CD4-positive, alpha-beta memory T cell (primary cell): Measurements from ENCODE around the gene CAVIN1. TPM values are rescaled to one million over a fixed set of nuclear protein-coding genes. Genes with fewer than 3 reads are reported as not detected.
"Not testable (repeated sequence)": the region's sequence is repeated elsewhere in the genome, so short reads cannot be mapped to it uniquely, and the experiment has no call there.

Experiments used
- CTCF ChIA-PET: fragments of 350-600 bp; sonication (Branson Sonifier 250); formaldehyde crosslinking; loops from one replicate; lab custom pipeline; 2021; ENCODE audit warnings: inconsistent platforms; ENCODE audit not compliant: partially characterized antibody; lab: Charles Lee
- POLR2A ChIA-PET: fragments of 350-600 bp; sonication (Branson Sonifier 250); formaldehyde crosslinking; loops from one replicate; lab custom pipeline; 2021; ENCODE audit not compliant: partially characterized antibody; lab: Charles Lee
- DNase-seq, 5 donors: peaks; one replicate each; pipeline versions ENCODE4 v3.0.0 to v3.0.0-alpha.2; 2020 to 2022; ENCODE audit warnings: mixed read lengths in 1 of 5
- H3K27ac ChIP-seq: one replicate; pipeline ENCODE4 v1.7.0; 2013; ENCODE audit warnings: low read depth, low read length
- H3K27me3 ChIP-seq: 2 replicates; pipeline ENCODE4 v1.7.0; 2013; ENCODE audit warnings: mild to moderate bottlenecking, low read length, moderate library complexity; ENCODE audit not compliant: insufficient read depth
- H3K36me3 ChIP-seq: 2 replicates; pipeline ENCODE4 v1.7.0; 2013; ENCODE audit warnings: mild to moderate bottlenecking, low read length, moderate library complexity; ENCODE audit not compliant: insufficient read depth
- H3K4me1 ChIP-seq: 2 replicates; pipeline ENCODE4 v1.7.0; 2013; ENCODE audit warnings: mild to moderate bottlenecking, low read length, moderate library complexity; ENCODE audit not compliant: insufficient read depth
- H3K4me3 ChIP-seq, 2 donors: one replicate each; pipeline ENCODE4 v1.7.0; 2013; ENCODE audit warnings: low read length in 2 of 2, mild to moderate bottlenecking in 1 of 2
- H3K9me3 ChIP-seq, 2 donors: one replicate each; pipeline ENCODE4 v1.7.0; 2013; ENCODE audit warnings: low read length in 2 of 2, control low read depth in 1 of 2; ENCODE audit not compliant: control insufficient read depth in 1 of 2
- H3K27ac Mint-ChIP-seq, 7 donors: one replicate each; pipeline ENCODE4 v1.8.0; 2020 to 2021; ENCODE audit warnings: mixed read lengths in 7 of 7, mild to moderate bottlenecking in 6 of 7, inconsistent platforms in 3 of 7, moderate library complexity in 3 of 7
- H3K27me3 Mint-ChIP-seq, 2 donors: one replicate each; pipeline ENCODE4 v1.8.0; 2020 to 2021; ENCODE audit warnings: mixed read lengths in 2 of 2
- H3K36me3 Mint-ChIP-seq, 2 donors: one replicate each; pipeline ENCODE4 v1.8.0; 2020 to 2021; ENCODE audit warnings: mixed read lengths in 2 of 2, inconsistent platforms in 1 of 2, mild to moderate bottlenecking in 1 of 2
- H3K4me1 Mint-ChIP-seq, 4 donors: one replicate each; pipeline ENCODE4 v1.8.0; 2020 to 2021; ENCODE audit warnings: mixed read lengths in 4 of 4, mild to moderate bottlenecking in 1 of 4
- H3K4me3 Mint-ChIP-seq, 8 donors: one replicate each; pipeline ENCODE4 v1.8.0; 2020 to 2021; ENCODE audit warnings: mixed read lengths in 8 of 8, mild to moderate bottlenecking in 7 of 8, moderate library complexity in 6 of 8, inconsistent platforms in 3 of 8
- H3K9me3 Mint-ChIP-seq, 8 donors: one replicate each; pipeline ENCODE4 v1.8.0; 2020 to 2021; ENCODE audit warnings: mixed read lengths in 8 of 8, mild to moderate bottlenecking in 5 of 8, inconsistent platforms in 3 of 8, moderate library complexity in 1 of 8
- intact Hi-C: fragments of 100-400 bp; cut with micrococcal nuclease; formaldehyde crosslinking; loops from one replicate; pipeline ENCODE4 v1.15.1; 2023
- polyA plus RNA-seq, 2 donors: library from polyadenylated mRNA; unstranded; fragments of 300-500 nt; fragmentation: Illumina TruSeq; gene quantifications; one replicate each; pipeline ENCODE4 v1.2.3, GENCODE V29; 2021
- total RNA-seq, 2 experiments: library from RNA; stranded (reverse); gene quantifications; one replicate each; pipeline ENCODE4 v1.2.3, GENCODE V29; 2021

CAVIN1 gene
- total and polyA plus RNA-seq, 4 experiments from 2014 or later = 0.52 to 1.5 (median 0.61) TPM; not detected in 1

DNA sequence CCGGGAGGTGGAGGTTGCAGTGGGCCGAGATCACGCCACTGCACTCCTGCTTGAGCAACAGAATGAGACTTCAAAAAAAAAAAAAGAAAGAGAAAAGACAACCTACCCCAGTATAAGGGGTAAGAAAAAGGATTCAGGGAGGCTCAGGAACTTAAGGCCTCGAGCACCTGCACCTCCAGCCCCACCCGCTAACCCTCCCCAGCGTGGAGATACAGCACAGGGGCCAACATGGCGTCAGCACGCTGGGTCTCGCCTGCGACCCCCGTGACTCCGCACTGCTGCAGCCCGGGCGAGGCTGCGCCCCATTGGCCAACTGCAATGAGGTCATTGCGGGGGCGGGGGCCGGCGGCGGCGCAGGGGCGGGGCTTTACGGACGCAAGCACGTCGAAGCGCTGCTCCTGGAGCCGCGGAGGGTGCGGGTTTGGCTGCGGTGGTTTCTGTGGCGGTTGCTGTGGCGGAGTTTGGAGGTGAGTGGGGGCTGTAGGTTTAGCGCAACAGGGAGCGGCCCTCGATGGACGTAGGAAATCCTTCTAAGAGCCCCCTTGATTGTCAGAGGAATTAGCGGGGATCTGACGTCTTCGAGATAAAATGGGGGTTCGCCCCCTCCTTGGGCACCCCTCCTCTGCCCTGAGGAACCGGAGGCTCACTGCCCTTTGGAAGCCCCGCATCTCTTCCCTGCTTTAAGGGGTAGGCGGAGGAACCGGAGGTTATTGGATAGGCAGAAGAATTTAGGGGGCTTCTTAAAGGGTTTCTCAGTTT lies 35.6 kb upstream of the CAVIN1 start, which contains the start of gene ATP6V0A1:
ATP6V0A1 (plus strand) TSS at position 382 of the 759 bp plus-strand sequence. CDS start 2,017 bp downstream, outside the sequence.
- peaks cover 45% of the 10 kb centered on the region for H3K4me1 ChIP-seq
- Mint-ChIP-seq H3K27me3 (no peaks in the 10 kb centered on the region), H3K4me1 (peaks cover 31 to 43% (median 40%) of the 10 kb centered on the region in 4 donors), H3K27ac (peak within 1 kb of the TSS; percentile 86 to 93 (median 90)), H3K36me3 (peaks cover 0 to 4% of the 10 kb centered on the region in 2 donors), H3K9me3 (peaks cover 0 to 2% (median 0%) of the 10 kb centered on the region in 8 donors), H3K4me3 (peak within 1 kb of the TSS; percentile 85 to 94 (median 91))
- H3K27me3 ChIP-seq = no peaks in the 10 kb centered on the region
- H3K27ac ChIP-seq = peak within 1 kb of the TSS; percentile 42
- intact Hi-C loops = loop anchor here (5.0 kb wide), 2 partner anchors 36 to 51 kb away; partner anchors contain the start of gene CAVIN1
- no peaks in the 10 kb centered on the region for H3K9me3 ChIP-seq
- peak within 1 kb of the TSS; percentile 56 to 67 for H3K4me3 ChIP-seq
- H3K36me3 ChIP-seq = no peaks in the 10 kb centered on the region
- ChIA-PET CTCF (interaction anchor here (1.4 to 1.5 kb wide), 2 partner anchors 17 to 30 kb away, joined by 3 to 4 read pairs; no protein-coding TSS in a partner anchor), POLR2A (interaction anchor here (0.6 to 1.5 kb wide), 3 partner anchors 25 to 70 kb away, joined by 3 to 6 read pairs (median 3); partner anchors contain the start of gene STAT3)
- peak; percentile 75 to 88 (median 77) for DNase-seq

DNA sequence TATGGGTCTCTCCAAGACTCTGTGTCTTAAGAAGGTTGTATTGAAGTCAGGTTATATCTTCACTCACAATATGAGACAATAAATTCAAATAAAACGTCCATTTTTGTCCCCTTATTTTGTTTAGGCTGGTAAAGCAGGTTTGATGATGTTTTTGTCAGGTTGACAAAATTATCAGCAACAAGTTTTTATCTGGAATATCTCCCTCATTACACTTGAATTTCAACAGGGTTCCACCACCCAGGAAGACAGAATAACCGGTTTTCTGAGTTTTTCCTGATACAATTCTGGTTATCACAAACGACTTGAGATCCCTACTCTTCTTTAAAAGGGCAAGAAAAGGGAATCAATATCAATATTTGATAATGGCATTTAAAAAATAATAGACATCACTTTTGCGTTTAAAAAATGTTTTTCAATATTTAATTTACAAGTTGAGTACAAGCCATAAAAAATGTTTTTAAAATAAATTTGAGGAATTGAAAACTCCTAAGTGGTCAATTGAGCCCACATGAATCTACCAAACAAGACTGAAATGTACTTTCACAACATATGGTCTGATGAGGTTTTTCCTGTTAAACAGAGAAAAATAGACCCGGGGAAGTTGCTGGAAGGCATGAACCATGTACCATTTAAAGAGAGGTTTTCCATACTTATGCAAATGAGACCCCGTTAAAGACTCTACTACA lies 34.2 kb upstream of the CAVIN1 start:
- Histone ChIP-seq H3K9me3 (no peaks in the 10 kb centered on the region), H3K36me3 (no peaks in the 10 kb centered on the region), H3K27me3 (no peaks in the 10 kb centered on the region), H3K27ac (no peak overlapping the region), H3K4me3 (no peak overlapping the region), H3K4me1 (peaks cover 45% of the 10 kb centered on the region)
- peaks cover 0 to 2% (median 0%) of the 10 kb centered on the region in 8 donors for H3K9me3 Mint-ChIP-seq
- intact Hi-C loops = loop anchor here (1.0 to 5.0 kb wide), 3 partner anchors 27 to 50 kb away; partner anchors contain the start of gene CAVIN1
- H3K36me3 Mint-ChIP-seq = no peaks in the 10 kb centered on the region
- no peak for DNase-seq
- ChIA-PET CTCF (interaction anchor here (1.1 to 2.4 kb wide), 6 partner anchors 8 to 61 kb away, joined by 3 to 9 read pairs (median 4); no protein-coding TSS in a partner anchor), POLR2A (interaction anchor here (0.5 to 1.6 kb wide), 5 partner anchors 16 to 262 kb away, joined by 3 to 11 read pairs (median 3); partner anchors contain the start of gene STAT3)
- peak overlapping the region; percentile 41 to 84 (median 76) for H3K4me3 Mint-ChIP-seq
- H3K27me3 Mint-ChIP-seq = no peaks in the 10 kb centered on the region
- H3K4me1 Mint-ChIP-seq = peaks cover 31 to 43% (median 40%) of the 10 kb centered on the region in 4 donors
- H3K27ac Mint-ChIP-seq = peak overlapping the region; percentile 63 to 93 (median 84)

- DNase-seq = peak; percentile 55 to 80 (median 75)
- no peaks in the 10 kb centered on the region for H3K9me3 ChIP-seq
- Mint-ChIP-seq H3K4me1 (peaks cover 31 to 43% (median 40%) of the 10 kb centered on the region in 4 donors), H3K9me3 (peaks cover 0 to 2% (median 0%) of the 10 kb centered on the region in 8 donors), H3K36me3 (no peaks in the 10 kb centered on the region), H3K4me3 (peak overlapping the region; percentile 50 to 84 (median 72)), H3K27me3 (no peaks in the 10 kb centered on the region), H3K27ac (peak overlapping the region; percentile 63 to 93 (median 84))
- H3K4me3 ChIP-seq = no peak overlapping the region
- peaks cover 45% of the 10 kb centered on the region for H3K4me1 ChIP-seq
- H3K36me3 ChIP-seq = no peaks in the 10 kb centered on the region
- POLR2A ChIA-PET = interaction anchor here (1.2 to 1.6 kb wide), 4 partner anchors 15 to 68 kb away, joined by 3 to 11 read pairs (median 4); partner anchors contain the start of gene STAT3
- no peak overlapping the region for H3K27ac ChIP-seq
- H3K27me3 ChIP-seq = no peaks in the 10 kb centered on the region
- intact Hi-C loops = loop anchor here (1.0 to 5.0 kb wide), 4 partner anchors 17 to 49 kb away; partner anchors contain the start of gene CAVIN1
- CTCF ChIA-PET = interaction anchor here (1.1 to 2.4 kb wide), 6 partner anchors 9 to 62 kb away, joined by 3 to 9 read pairs (median 4); no protein-coding TSS in a partner anchor
Measured at GRCh38 chr17:42456223-42457106, 33.4 kb upstream of the CAVIN1 start.

DNA sequence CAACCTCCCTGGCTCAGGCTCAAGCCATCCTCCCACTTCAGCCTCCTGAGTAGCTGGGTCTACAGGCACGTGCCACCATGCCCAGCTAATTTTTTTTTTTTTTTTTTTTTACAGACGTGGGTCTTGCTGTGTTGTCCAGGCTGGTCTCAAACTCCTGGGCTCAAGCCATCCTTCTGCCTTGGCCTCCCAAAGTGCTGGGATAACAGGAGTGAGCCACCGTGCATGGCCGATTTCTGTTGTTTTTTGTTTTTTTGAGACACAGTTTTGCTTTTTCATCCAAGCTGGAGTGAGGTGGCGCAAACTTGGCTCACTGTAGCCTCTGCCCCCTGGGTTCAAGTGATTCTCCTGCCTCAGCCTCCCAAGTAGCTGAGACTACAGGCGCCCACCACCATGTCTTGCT lies 31.9 kb upstream of the CAVIN1 start:
- H3K4me3 ChIP-seq, H3K9me3 ChIP-seq, H3K27me3 Mint-ChIP-seq, DNase-seq, H3K4me3 Mint-ChIP-seq, H3K27ac ChIP-seq, H3K27ac Mint-ChIP-seq, H3K36me3 Mint-ChIP-seq, CTCF ChIA-PET, H3K27me3 ChIP-seq, H3K36me3 ChIP-seq, H3K9me3 Mint-ChIP-seq: not testable (repeated sequence)
- intact Hi-C loops = loop anchor here (5.0 kb wide), 2 partner anchors 33 to 48 kb away; partner anchors contain the start of gene CAVIN1
- H3K4me1 ChIP-seq = peaks cover 42% of the 10 kb centered on the region
- H3K4me1 Mint-ChIP-seq = peaks cover 28 to 38% (median 34%) of the 10 kb centered on the region in 4 donors
- POLR2A ChIA-PET = interaction anchor here (1.0 kb wide), 1 partner anchor 78 kb away, joined by 3 read pairs; no protein-coding TSS in a partner anchor

GRCh38 chr17:42453439-42453838 lies 30.4 kb upstream of the CAVIN1 start:
- Histone ChIP-seq H3K4me3 (no peak overlapping the region), H3K27ac (no peak overlapping the region), H3K4me1 (peaks cover 27% of the 10 kb centered on the region), H3K36me3 (no peaks in the 10 kb centered on the region), H3K27me3 (no peaks in the 10 kb centered on the region), H3K9me3 (no peaks in the 10 kb centered on the region)
- H3K36me3 Mint-ChIP-seq = no peaks in the 10 kb centered on the region
- intact Hi-C loops = no loop called here
- no peaks in the 10 kb centered on the region for H3K9me3 Mint-ChIP-seq
- DNase-seq = no peak
- H3K4me3 Mint-ChIP-seq = no peak overlapping the region
- POLR2A ChIA-PET = no interaction called here
- no peaks in the 10 kb centered on the region for H3K27me3 Mint-ChIP-seq
- H3K4me1 Mint-ChIP-seq = peaks cover 17 to 22% (median 20%) of the 10 kb centered on the region in 4 donors
- CTCF ChIA-PET = no interaction called here
- no peak overlapping the region for H3K27ac Mint-ChIP-seq

- H3K4me3 ChIP-seq, H3K36me3 ChIP-seq, POLR2A ChIA-PET, H3K27me3 ChIP-seq, H3K27ac Mint-ChIP-seq, DNase-seq, H3K9me3 ChIP-seq, H3K27me3 Mint-ChIP-seq, H3K36me3 Mint-ChIP-seq, H3K4me1 ChIP-seq, H3K27ac ChIP-seq, H3K4me1 Mint-ChIP-seq, H3K9me3 Mint-ChIP-seq, intact Hi-C loops, H3K4me3 Mint-ChIP-seq: not testable (repeated sequence)
- CTCF ChIA-PET = interaction anchor here (1.2 kb wide), 1 partner anchor 11 kb away, joined by 5 read pairs; no protein-coding TSS in a partner anchor
Measured at GRCh38 chr17:42451270-42451669, 28.2 kb upstream of the CAVIN1 start.
